Kidney (tissue), 14 donors: Measurements from ENCODE around the gene JADE2. TPM values are rescaled to one million over a fixed set of nuclear protein-coding genes. Genes with fewer than 3 reads are reported as not detected.

Experiments used
- DNase-seq, 5 donors: peaks; one replicate each; pipeline ENCODE4 v3.0.0-alpha.2; 2013 to 2020
- FAIRE-seq: peaks from 2 replicates; lab custom pipeline; 2012; peaks lifted over from hg19 to GRCh38; lab: Jason Lieb, UNC
- H3K27ac ChIP-seq, 2 donors: one replicate each; pipeline ENCODE4 v1.7.0; 2013; ENCODE audit warnings: low read depth in 2 of 2, low read length in 2 of 2, inconsistent platforms in 1 of 2
- H3K27me3 ChIP-seq: one replicate; pipeline ENCODE4 v1.7.1; 2013; ENCODE audit warnings: low read length, inconsistent platforms; ENCODE audit not compliant: control insufficient read depth, insufficient read depth
- H3K36me3 ChIP-seq, 3 donors: one replicate each; pipeline versions ENCODE4 v1.7.0 to v1.7.1; 2013; ENCODE audit warnings: low read length in 3 of 3, control low read depth in 1 of 3, inconsistent platforms in 1 of 3; ENCODE audit not compliant: insufficient read depth in 3 of 3, control insufficient read depth in 2 of 3
- H3K4me1 ChIP-seq, 3 donors: one replicate each; pipeline versions ENCODE4 v1.7.0 to v1.7.1; 2013; ENCODE audit warnings: low read length in 3 of 3, inconsistent platforms in 1 of 3, low read depth in 1 of 3; ENCODE audit not compliant: control insufficient read depth in 2 of 3, insufficient read depth in 2 of 3
- H3K4me3 ChIP-seq, 3 donors: one replicate each; pipeline versions ENCODE4 v1.7.0 to v1.8.1; 2013; ENCODE audit warnings: low read length in 3 of 3, control low read depth in 1 of 3, inconsistent platforms in 1 of 3
- H3K9ac ChIP-seq, 3 donors: one replicate each; pipeline versions ENCODE4 v1.7.0 to v1.7.1; 2013; ENCODE audit warnings: low read length in 3 of 3, control low read depth in 1 of 3, inconsistent platforms in 1 of 3
- H3K9me3 ChIP-seq, 3 donors: one replicate each; pipeline versions ENCODE4 v1.7.0 to v1.7.1; 2013; ENCODE audit warnings: low read length in 3 of 3, control low read depth in 1 of 3, inconsistent platforms in 1 of 3; ENCODE audit not compliant: control insufficient read depth in 2 of 3, insufficient read depth in 1 of 3
- intact Hi-C: fragments of 100-400 bp; cut with DNase I; formaldehyde crosslinking; loops from one replicate; pipeline ENCODE4 v1.11.1; 2022
- polyA plus RNA-seq: library from polyadenylated mRNA; stranded (reverse); fragments of 350-450 nt; fragmentation: Illumina TruSeq; extraction: RNeasy Lipid Tissue Mini Kit (QIAGEN cat#74804); gene quantifications from one replicate; pipeline ENCODE4 v1.2.3, GENCODE V29; 2014; ENCODE audit warnings: low read depth, low replicate concordance; ENCODE audit not compliant: insufficient read depth
- total RNA-seq: library from RNA; stranded (reverse); fragmentation: NEBNext Ultra II Directional; extraction: Animal tissue kit (Norgen Biotek cat#: 25700); gene quantifications from one replicate; pipeline ENCODE4 v1.2.1, GENCODE V29; 2021
- TF ChIP-seq, protein P1 (sequence below): IDR thresholded peaks from 3 replicates; pipeline ENCODE4 v1.5.1; 2012; ENCODE audit warnings: mild to moderate bottlenecking, moderate library complexity, borderline replicate concordance; ENCODE audit not compliant: insufficient read depth; ENCODE audit errors: extremely low read depth
- donor health status: control.
- donor health status: control.
- donor health status: control.
- donor health status: control.
- donor health status: control.
- donor health status: DM: yes; HTN: yes; CAD: no.
- donor health status: Normal renal cell carcinoma (clear cell type).

JADE2 gene
- total and polyA plus RNA-seq, 2 donors from 2014 or later, result 9.2 to 99.6 TPM

DNA sequence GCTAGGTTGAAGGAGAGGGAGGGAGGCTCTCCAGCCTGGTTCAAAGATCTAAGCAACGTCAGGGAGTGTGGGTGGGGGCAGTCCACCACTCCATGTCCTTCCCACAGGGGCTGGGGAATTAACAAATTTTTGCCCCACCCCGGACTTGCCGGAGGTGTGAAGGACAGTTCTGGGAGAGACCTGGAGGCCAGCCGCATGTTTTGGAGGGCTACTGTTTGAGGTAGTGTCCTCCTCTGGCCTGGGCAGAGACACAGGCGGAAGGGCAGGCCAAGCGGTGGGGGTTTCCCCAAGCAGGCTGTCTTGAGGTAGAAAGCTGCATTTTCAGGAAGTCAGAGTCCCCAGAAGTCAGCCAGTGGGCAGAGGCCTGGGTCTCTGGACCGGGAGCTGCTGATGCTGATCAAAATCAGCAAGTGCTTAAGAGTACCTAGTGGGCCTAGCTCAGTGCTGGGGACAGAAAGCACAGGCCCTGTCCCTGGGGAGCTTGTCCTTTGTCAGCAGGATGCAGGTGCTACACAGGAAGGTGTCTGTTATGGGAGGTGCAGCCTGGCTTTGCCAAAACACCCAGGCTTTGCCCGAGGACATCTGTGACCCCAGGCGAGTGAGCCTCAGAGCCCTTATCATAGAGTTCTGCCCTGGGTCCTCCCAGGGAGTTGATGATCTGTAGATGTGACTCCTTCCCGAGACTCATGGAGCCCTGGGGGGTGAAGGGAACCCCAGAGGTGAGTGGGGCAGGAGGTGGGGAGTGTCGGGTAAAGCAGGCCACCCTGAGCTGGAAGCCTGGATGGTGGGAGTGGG is 18.5 kb downstream of the JADE2 start:
- peak in 1 of 5 donors; percentile 39 for DNase-seq
- H3K36me3 ChIP-seq, result peaks cover 0 to 53% (median 22%) of the 10 kb centered on the region in 3 donors
- H3K27ac ChIP-seq, result no peak overlapping the region
- no peak overlapping the region for H3K4me3 ChIP-seq
- no peaks in the 10 kb centered on the region for H3K9me3 ChIP-seq
- no peak overlapping the region for H3K9ac ChIP-seq
- TF ChIP-seq, protein P1, sequence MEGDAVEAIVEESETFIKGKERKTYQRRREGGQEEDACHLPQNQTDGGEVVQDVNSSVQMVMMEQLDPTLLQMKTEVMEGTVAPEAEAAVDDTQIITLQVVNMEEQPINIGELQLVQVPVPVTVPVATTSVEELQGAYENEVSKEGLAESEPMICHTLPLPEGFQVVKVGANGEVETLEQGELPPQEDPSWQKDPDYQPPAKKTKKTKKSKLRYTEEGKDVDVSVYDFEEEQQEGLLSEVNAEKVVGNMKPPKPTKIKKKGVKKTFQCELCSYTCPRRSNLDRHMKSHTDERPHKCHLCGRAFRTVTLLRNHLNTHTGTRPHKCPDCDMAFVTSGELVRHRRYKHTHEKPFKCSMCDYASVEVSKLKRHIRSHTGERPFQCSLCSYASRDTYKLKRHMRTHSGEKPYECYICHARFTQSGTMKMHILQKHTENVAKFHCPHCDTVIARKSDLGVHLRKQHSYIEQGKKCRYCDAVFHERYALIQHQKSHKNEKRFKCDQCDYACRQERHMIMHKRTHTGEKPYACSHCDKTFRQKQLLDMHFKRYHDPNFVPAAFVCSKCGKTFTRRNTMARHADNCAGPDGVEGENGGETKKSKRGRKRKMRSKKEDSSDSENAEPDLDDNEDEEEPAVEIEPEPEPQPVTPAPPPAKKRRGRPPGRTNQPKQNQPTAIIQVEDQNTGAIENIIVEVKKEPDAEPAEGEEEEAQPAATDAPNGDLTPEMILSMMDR, result no peak
- H3K4me1 ChIP-seq, result peaks cover 3 to 22% (median 11%) of the 10 kb centered on the region in 3 donors
- no peak for FAIRE-seq
- intact Hi-C loops, result no loop called here
- H3K27me3 ChIP-seq, result no peaks in the 10 kb centered on the region

DNA sequence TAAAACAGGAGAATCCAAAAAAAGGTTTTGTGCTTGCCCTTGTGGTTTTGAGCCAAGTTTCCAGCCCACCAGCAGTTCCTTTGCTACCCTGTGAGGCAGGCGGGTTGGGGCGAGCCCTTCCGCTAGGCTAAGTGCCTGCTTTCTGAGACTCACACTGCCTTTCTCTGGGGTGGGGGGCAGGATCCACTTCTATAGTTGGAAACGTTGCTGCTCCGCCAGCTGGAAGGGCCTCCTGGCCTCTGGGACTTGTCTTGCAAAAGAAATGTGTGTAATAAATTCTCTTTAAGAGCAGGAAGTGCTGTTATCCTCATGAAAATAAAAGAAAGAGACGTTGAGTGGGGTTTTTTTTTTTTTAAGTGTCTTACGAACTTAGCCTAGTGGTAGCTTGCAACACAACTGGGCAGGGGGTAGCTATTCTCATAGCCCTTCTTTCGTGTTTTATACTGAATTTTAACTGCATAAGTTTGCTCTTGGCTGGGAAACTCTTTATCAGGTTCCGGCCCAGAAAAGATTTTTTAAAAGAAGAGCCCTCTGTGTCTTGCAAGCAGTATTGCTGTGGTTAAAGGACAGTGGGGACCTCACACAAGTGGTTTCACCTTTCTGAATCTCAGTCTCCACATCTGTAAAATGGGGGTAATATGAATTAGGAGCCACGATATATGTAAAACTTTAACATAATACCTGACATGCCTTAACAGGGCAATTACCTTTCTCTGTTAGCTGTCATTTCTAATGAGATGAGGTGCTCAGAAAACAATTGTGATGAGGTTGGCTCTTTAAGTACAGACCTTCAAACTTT is 19.8 kb downstream of the JADE2 start:
- intact Hi-C loops, result no loop called here
- DNase-seq, result peak in 4 of 5 donors; percentile 46 to 90 (median 67)
- Histone ChIP-seq H3K4me3 (no peak overlapping the region), H3K9ac (no peak overlapping the region), H3K9me3 (no peaks in the 10 kb centered on the region), H3K4me1 (peaks cover 3 to 23% (median 11%) of the 10 kb centered on the region in 3 donors), H3K27me3 (no peaks in the 10 kb centered on the region), H3K36me3 (peaks cover 0 to 52% (median 22%) of the 10 kb centered on the region in 3 donors), H3K27ac (peak overlapping the region in 1 of 2 donors; percentile 48)
- FAIRE-seq, result no peak
- TF ChIP-seq, protein P1, result no peak

DNA sequence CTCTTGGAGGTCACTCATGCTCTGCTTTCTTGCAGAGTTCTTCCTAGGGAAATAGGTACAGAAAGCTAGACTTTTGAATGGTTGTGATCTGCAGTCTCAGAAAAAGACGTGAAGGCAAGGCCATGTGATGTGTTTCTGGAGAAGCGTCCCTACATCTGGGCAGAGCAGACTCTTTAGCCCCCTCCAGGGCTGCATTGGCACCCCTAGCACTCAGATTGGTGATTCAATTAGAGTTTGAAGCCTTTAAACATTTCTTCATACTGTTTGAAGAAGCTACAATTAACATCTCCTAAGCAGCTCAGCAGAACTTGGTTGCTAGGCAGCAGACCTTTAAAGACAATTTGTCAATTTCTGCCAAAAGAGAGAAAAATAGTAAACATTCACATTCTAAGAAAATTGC is 21.6 kb downstream of the JADE2 start:
- Histone ChIP-seq H3K27ac (no peak overlapping the region), H3K9ac (no peak overlapping the region), H3K36me3 (peaks cover 0 to 39% (median 17%) of the 10 kb centered on the region in 3 donors), H3K4me1 (peaks cover 3 to 26% (median 11%) of the 10 kb centered on the region in 3 donors), H3K27me3 (no peaks in the 10 kb centered on the region), H3K9me3 (no peaks in the 10 kb centered on the region), H3K4me3 (no peak overlapping the region)
- FAIRE-seq (no peak), DNase-seq (no peak)
- intact Hi-C loops, result no loop called here
- TF ChIP-seq, protein P1, result no peak
